WTC11 (cell line): ENCODE results near the gene CHSY3. TPM values are rescaled to one million over a fixed set of nuclear protein-coding genes. Genes with fewer than 3 reads are reported as not detected.

Experiments
- ATAC-seq: fragments of 200-7000 bp; cut with Tn5 transposase; 2 replicates; pipeline ENCODE4 v1.10.0; 2021; ENCODE audit warnings: mild to moderate bottlenecking, moderate library complexity
- CTCF ChIA-PET: fragments of 300-600 bp; sonication (Branson Sonifier 250); formaldehyde crosslinking; loops from one replicate; lab custom pipeline; 2021; ENCODE audit warnings: antibody characterized with exemption; lab: Charles Lee
- POLR2A ChIA-PET: fragments of 350-600 bp; sonication (Branson Sonifier 250); formaldehyde crosslinking; loops from one replicate; lab custom pipeline; 2021; ENCODE audit warnings: antibody characterized with exemption; lab: Charles Lee
- DNase-seq: peaks from one replicate; pipeline ENCODE4 v3.0.0; 2021; ENCODE audit warnings: low spot score
- H3K27ac Mint-ChIP-seq: 2 replicates; pipeline ENCODE4 v1.8.0; 2021; ENCODE audit warnings: mixed read lengths
- H3K27me3 Mint-ChIP-seq: 2 replicates; pipeline ENCODE4 v1.8.0; 2021; ENCODE audit warnings: low read depth, mild to moderate bottlenecking, moderate library complexity, mixed read lengths
- H3K36me3 Mint-ChIP-seq: 2 replicates; pipeline ENCODE4 v1.8.0; 2021; ENCODE audit warnings: mixed read lengths
- H3K4me1 Mint-ChIP-seq: 2 replicates; pipeline ENCODE4 v1.8.0; 2022; ENCODE audit warnings: mixed read lengths
- H3K4me3 Mint-ChIP-seq: 2 replicates; pipeline ENCODE4 v1.8.0; 2021; ENCODE audit warnings: mild to moderate bottlenecking, moderate library complexity, mixed read lengths
- H3K9me3 Mint-ChIP-seq: 2 replicates; pipeline ENCODE4 v1.8.0; 2021; ENCODE audit warnings: mixed read lengths
- ATF1 ChIP-seq: sonication (generic); formaldehyde crosslinking; IDR thresholded peaks from 2 replicates; pipeline ENCODE4 v1.8.1; 2023; ENCODE audit warnings: mild to moderate bottlenecking, moderate library complexity, missing genetic modification reagents
- EMX1 ChIP-seq: fragments of 250-450 bp; sonication (Bioruptor Pico); IDR thresholded peaks from 2 replicates; pipeline ENCODE4 v1.8.0; 2021; ENCODE audit warnings: mild to moderate bottlenecking
- JAZF1 ChIP-seq: fragments of 250-450 bp; sonication (Bioruptor Pico); IDR thresholded peaks from 2 replicates; pipeline ENCODE4 v1.9.0; 2021; ENCODE audit warnings: moderate library complexity, mild to moderate bottlenecking, inconsistent platforms
- JUN ChIP-seq: sonication (generic); formaldehyde crosslinking; IDR thresholded peaks from 2 replicates; pipeline ENCODE4 v1.8.0; 2023; ENCODE audit warnings: mild to moderate bottlenecking, missing genetic modification reagents
- NR1H2 ChIP-seq: sonication (generic); formaldehyde crosslinking; IDR thresholded peaks from 2 replicates; pipeline ENCODE4 v1.9.0; 2021; ENCODE audit warnings: mild to moderate bottlenecking, moderate library complexity, missing genetic modification reagents
- NR2C2 ChIP-seq: sonication (generic); formaldehyde crosslinking; IDR thresholded peaks from 2 replicates; pipeline ENCODE4 v1.8.0; 2022; ENCODE audit warnings: mild to moderate bottlenecking, missing genetic modification reagents
- RELA ChIP-seq: sonication (generic); formaldehyde crosslinking; IDR thresholded peaks from 2 replicates; pipeline ENCODE4 v1.8.1; 2022; ENCODE audit warnings: missing genetic modification reagents, mild to moderate bottlenecking, borderline replicate concordance
- RORB ChIP-seq: fragments of 250-450 bp; sonication (Bioruptor Pico); IDR thresholded peaks from 2 replicates; pipeline ENCODE4 v1.9.0; 2021; ENCODE audit warnings: mild to moderate bottlenecking
- TCF7 ChIP-seq: sonication (generic); formaldehyde crosslinking; IDR thresholded peaks from 2 replicates; pipeline ENCODE4 v1.8.0; 2022; ENCODE audit warnings: mild to moderate bottlenecking, low read depth, missing genetic modification reagents, moderate library complexity
- ZBTB21 ChIP-seq: sonication (generic); formaldehyde crosslinking; IDR thresholded peaks from 2 replicates; pipeline ENCODE4 v1.8.1; 2023; ENCODE audit warnings: mild to moderate bottlenecking, missing genetic modification reagents, borderline replicate concordance
- ZNF219 ChIP-seq: sonication (generic); formaldehyde crosslinking; IDR thresholded peaks from 2 replicates; pipeline ENCODE4 v1.8.0; 2023; ENCODE audit warnings: missing genetic modification reagents, mild to moderate bottlenecking, borderline replicate concordance
- total RNA-seq: library from RNA; stranded (reverse); gene quantifications from 3 replicates; pipeline ENCODE4 v1.2.3, GENCODE V29; 2021
- TF ChIP-seq, protein P1 (sequence below): sonication (generic); formaldehyde crosslinking; IDR thresholded peaks from 2 replicates; pipeline ENCODE4 v1.8.1; 2022; ENCODE audit warnings: missing genetic modification reagents, borderline replicate concordance
- TF ChIP-seq, protein P2 (sequence below): sonication (generic); formaldehyde crosslinking; IDR thresholded peaks from 2 replicates; pipeline ENCODE4 v1.8.0; 2022; ENCODE audit warnings: mild to moderate bottlenecking, missing genetic modification reagents
- TF ChIP-seq, protein P3 (sequence below): sonication (generic); formaldehyde crosslinking; IDR thresholded peaks from 2 replicates; pipeline ENCODE4 v1.8.1; 2022; ENCODE audit warnings: low read depth, mild to moderate bottlenecking, moderate library complexity, missing genetic modification reagents, borderline replicate concordance
- TF ChIP-seq, protein P4 (sequence below): fragments of 250-450 bp; sonication (Bioruptor Pico); conservative IDR thresholded peaks from 2 replicates; pipeline ENCODE4 v1.9.0; 2021; ENCODE audit warnings: mild to moderate bottlenecking
- TF ChIP-seq, protein P5 (sequence below): sonication (generic); formaldehyde crosslinking; IDR thresholded peaks from 2 replicates; pipeline ENCODE4 v1.8.0; 2023; ENCODE audit warnings: missing genetic modification reagents
- TF ChIP-seq, protein P6 (sequence below): sonication (generic); formaldehyde crosslinking; IDR thresholded peaks from 2 replicates; pipeline ENCODE4 v1.8.1; 2023; ENCODE audit warnings: mild to moderate bottlenecking, missing genetic modification reagents, moderate library complexity
- TF ChIP-seq, protein P7 (sequence below): sonication (generic); formaldehyde crosslinking; IDR thresholded peaks from 2 replicates; pipeline ENCODE4 v1.8.1; 2023; ENCODE audit warnings: mild to moderate bottlenecking, moderate library complexity, missing genetic modification reagents
- TF ChIP-seq, protein P8 (sequence below): fragments of 200-600 bp; IDR thresholded peaks from 2 replicates; pipeline ENCODE4 v1.8.0; 2022; ENCODE audit warnings: antibody characterized with exemption

Gene CHSY3
- total RNA-seq, 1 experiment from 2014 or later = 0.98 TPM

DNA sequence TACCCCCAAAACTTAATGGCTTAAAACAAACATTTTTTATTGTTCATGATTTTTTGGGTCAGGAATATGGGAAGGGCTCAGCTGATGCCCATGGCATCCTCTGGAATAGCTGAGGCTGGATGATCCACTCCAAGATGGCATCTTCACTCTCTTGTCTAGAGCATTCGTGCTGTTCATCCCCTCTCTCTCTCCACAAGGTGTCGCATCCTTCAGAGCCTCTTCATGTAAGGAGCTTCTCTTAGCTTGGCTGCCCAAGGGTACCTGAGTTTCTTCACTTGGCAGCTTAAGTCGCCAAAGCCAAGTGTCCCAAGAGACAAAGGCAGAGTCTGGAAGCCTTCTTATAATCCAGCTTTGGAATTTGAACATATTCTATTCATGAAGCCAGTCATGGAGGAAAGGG lies 294.7 kb downstream of the CHSY3 start:
- H3K27ac Mint-ChIP-seq = no peak overlapping the region

DNA sequence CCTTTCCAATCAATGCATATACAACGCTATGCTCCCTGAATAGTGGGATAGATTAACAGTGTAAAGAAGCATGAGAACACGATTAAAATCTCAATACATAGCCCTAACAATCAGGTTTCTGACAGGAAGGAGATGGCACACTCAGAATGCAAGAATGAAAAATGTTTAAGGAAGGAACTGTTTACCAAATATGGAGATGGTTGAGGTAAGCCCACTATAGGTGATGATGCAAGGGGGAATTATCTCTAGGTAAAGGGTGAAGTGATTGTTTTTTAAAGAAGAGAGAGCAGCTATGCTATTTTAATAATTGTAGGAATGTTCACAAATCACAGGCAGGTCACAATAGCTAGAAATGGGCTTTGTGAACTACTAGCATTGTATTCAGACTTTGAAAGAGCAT lies 302.4 kb downstream of the CHSY3 start:
- ChIA-PET CTCF (no interaction called here), POLR2A (no interaction called here)
- Mint-ChIP-seq H3K4me3 (no peak overlapping the region), H3K4me1 (peaks cover 9% of the 10 kb centered on the region), H3K27ac (no peak overlapping the region), H3K9me3 (peaks cover 20% of the 10 kb centered on the region), H3K36me3 (peaks cover 2% of the 10 kb centered on the region; the same call in 1 of the 2 replicates), H3K27me3 (no peaks in the 10 kb centered on the region)
- DNase-seq = no peak
- ATAC-seq = no peak; the same call in 1 of the 2 replicates
- TF ChIP-seq, protein P1, sequence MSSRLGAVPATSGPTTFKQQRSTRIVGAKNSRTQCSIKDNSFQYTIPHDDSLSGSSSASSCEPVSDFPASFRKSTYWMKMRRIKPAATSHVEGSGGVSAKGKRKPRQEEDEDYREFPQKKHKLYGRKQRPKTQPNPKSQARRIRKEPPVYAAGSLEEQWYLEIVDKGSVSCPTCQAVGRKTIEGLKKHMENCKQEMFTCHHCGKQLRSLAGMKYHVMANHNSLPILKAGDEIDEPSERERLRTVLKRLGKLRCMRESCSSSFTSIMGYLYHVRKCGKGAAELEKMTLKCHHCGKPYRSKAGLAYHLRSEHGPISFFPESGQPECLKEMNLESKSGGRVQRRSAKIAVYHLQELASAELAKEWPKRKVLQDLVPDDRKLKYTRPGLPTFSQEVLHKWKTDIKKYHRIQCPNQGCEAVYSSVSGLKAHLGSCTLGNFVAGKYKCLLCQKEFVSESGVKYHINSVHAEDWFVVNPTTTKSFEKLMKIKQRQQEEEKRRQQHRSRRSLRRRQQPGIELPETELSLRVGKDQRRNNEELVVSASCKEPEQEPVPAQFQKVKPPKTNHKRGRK = no peak
- no peak for TF ChIP-seq JUN (CRISPR knock-in tag)
- TF ChIP-seq, protein P2, sequence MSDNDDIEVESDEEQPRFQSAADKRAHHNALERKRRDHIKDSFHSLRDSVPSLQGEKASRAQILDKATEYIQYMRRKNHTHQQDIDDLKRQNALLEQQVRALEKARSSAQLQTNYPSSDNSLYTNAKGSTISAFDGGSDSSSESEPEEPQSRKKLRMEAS (CRISPR knock-in tag) = no peak
- TF ChIP-seq, protein P3, sequence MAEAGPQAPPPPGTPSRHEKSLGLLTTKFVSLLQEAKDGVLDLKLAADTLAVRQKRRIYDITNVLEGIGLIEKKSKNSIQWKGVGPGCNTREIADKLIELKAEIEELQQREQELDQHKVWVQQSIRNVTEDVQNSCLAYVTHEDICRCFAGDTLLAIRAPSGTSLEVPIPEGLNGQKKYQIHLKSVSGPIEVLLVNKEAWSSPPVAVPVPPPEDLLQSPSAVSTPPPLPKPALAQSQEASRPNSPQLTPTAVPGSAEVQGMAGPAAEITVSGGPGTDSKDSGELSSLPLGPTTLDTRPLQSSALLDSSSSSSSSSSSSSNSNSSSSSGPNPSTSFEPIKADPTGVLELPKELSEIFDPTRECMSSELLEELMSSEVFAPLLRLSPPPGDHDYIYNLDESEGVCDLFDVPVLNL (CRISPR knock-in tag) = no peak
- TF ChIP-seq, protein P4, sequence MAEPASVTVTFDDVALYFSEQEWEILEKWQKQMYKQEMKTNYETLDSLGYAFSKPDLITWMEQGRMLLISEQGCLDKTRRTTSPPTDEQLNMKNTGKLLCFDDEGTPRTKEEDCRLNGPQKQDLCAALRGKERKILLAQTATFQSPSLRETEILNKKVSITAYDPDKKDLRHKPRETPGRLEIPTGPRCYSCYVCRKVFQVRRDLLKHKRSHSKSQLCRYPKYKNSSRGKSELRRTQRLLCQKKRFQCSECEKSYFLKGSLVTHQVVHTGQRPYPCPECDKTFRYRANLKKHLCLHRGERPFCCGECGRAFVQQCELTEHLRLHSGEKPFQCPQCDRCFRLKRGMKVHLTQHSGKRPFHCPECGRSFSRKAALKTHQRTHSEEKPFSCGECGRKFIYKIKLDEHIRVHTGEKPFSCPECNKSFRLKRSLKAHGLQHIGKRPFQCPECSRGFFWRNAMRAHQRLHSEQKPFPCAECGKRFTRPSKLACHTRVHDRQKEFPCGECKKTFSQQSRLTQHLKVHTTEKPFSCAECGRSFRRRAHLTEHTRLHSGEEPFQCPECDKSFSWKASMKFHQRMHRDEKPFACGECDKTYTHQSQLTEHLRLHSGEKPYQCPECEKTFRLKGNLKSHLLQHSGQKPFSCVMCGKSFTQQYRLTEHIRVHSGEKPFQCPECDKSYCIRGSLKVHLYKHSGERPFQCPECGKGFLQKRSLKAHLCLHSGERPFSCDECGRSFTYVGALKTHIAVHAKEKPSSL (CRISPR knock-in tag) = no peak
- TF ChIP-seq, protein P5, sequence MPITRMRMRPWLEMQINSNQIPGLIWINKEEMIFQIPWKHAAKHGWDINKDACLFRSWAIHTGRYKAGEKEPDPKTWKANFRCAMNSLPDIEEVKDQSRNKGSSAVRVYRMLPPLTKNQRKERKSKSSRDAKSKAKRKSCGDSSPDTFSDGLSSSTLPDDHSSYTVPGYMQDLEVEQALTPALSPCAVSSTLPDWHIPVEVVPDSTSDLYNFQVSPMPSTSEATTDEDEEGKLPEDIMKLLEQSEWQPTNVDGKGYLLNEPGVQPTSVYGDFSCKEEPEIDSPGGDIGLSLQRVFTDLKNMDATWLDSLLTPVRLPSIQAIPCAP (CRISPR knock-in tag) = no peak
- TF ChIP-seq, protein P6, sequence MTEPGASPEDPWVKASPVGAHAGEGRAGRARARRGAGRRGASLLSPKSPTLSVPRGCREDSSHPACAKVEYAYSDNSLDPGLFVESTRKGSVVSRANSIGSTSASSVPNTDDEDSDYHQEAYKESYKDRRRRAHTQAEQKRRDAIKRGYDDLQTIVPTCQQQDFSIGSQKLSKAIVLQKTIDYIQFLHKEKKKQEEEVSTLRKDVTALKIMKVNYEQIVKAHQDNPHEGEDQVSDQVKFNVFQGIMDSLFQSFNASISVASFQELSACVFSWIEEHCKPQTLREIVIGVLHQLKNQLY = no peak
- no peak for TF ChIP-seq ZNF219 (CRISPR knock-in tag)
- no peak for TF ChIP-seq ZBTB21
- no peak for TF ChIP-seq JAZF1 (CRISPR knock-in tag)
- no peak for TF ChIP-seq EMX1
- no peak for TF ChIP-seq RELA (CRISPR knock-in tag)
- TF ChIP-seq NR2C2 (CRISPR knock-in tag) = no peak
- TF ChIP-seq TCF7 (CRISPR knock-in tag) = no peak
- TF ChIP-seq NR1H2 (CRISPR knock-in tag) = no peak
- TF ChIP-seq, protein P7, sequence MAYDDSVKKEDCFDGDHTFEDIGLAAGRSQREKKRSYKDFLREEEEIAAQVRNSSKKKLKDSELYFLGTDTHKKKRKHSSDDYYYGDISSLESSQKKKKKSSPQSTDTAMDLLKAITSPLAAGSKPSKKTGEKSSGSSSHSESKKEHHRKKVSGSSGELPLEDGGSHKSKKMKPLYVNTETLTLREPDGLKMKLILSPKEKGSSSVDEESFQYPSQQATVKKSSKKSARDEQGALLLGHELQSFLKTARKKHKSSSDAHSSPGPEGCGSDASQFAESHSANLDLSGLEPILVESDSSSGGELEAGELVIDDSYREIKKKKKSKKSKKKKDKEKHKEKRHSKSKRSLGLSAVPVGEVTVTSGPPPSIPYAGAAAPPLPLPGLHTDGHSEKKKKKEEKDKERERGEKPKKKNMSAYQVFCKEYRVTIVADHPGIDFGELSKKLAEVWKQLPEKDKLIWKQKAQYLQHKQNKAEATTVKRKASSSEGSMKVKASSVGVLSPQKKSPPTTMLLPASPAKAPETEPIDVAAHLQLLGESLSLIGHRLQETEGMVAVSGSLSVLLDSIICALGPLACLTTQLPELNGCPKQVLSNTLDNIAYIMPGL (CRISPR knock-in tag) = no peak

More for the DNA sequence above, 294.7 kb downstream of the CHSY3 start:
- DNase-seq (peak; percentile 14), ATAC-seq (peak; percentile 98)
- Mint-ChIP-seq H3K4me3 (no peak overlapping the region), H3K9me3 (peaks cover 24% of the 10 kb centered on the region), H3K36me3 (peaks cover 2% of the 10 kb centered on the region; the same call in 1 of the 2 replicates), H3K4me1 (peaks cover 5% of the 10 kb centered on the region; the same call in 1 of the 2 replicates), H3K27me3 (no peaks in the 10 kb centered on the region)
- POLR2A ChIA-PET = no interaction called here
- no peak for TF ChIP-seq ATF1 (CRISPR knock-in tag)
- no peak for TF ChIP-seq RORB (CRISPR knock-in tag)
- TF ChIP-seq, protein P8, sequence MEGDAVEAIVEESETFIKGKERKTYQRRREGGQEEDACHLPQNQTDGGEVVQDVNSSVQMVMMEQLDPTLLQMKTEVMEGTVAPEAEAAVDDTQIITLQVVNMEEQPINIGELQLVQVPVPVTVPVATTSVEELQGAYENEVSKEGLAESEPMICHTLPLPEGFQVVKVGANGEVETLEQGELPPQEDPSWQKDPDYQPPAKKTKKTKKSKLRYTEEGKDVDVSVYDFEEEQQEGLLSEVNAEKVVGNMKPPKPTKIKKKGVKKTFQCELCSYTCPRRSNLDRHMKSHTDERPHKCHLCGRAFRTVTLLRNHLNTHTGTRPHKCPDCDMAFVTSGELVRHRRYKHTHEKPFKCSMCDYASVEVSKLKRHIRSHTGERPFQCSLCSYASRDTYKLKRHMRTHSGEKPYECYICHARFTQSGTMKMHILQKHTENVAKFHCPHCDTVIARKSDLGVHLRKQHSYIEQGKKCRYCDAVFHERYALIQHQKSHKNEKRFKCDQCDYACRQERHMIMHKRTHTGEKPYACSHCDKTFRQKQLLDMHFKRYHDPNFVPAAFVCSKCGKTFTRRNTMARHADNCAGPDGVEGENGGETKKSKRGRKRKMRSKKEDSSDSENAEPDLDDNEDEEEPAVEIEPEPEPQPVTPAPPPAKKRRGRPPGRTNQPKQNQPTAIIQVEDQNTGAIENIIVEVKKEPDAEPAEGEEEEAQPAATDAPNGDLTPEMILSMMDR = 0 out of 2 replicates have a peak, but pooled peaks have one; percentile 13
- CTCF ChIA-PET = interaction anchor here (0.6 to 1.5 kb wide), 11 partner anchors 29 to 810 kb away, joined by 3 to 6 read pairs (median 4); no protein-coding TSS in a partner anchor
